ENCODE measurements around the gene NBEAL1. TPM values are rescaled to one million over a fixed set of nuclear protein-coding genes. Genes with fewer than 3 reads are reported as not detected.

The NBEAL1 gene
- total RNA-seq, 1 experiment from 2014 or later: 17.0 TPM

DNA sequence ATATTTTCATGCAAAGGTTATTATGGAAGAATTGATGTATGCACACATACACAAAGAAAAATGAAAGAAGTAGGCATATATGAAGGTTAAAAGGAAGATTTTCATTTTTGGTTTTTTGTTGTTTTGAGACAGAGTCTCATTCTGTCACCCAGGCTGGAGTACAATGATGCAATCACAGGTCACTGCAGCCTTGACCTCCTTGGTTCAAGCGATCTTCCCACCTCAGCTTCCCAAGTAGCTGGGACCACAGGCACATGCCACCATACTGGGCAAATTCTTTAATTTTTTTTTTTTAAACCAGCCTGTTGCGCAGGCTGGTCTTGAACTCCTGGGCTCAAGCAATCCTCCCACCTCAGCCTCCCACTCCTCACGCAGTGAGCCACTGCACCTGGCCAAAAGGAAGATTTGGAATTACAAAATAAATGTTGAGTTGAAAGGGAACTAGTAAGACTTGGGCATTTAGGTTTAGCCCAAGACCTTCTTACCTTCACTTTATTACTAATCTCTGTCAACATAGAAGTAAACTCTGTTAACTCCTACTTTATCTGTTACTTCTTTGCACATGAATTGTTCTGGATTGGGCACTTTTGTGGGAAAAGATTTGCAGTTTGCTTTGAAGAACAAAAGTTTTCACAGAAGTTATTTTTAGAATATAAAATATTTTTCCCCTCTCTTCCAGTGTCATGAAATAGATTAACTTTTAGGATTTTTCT lies 31.7 kb upstream of the NBEAL1 start:
- ChIA-PET CTCF (no interaction called here), RAD21 (ENCODE audit: low non-redundant PET in 1 of 2, low total read pairs in 2 of 2, uncharacterized antibody in 2 of 2, unreplicated experiment in 2 of 2) (no interaction called here), POLR2A (no interaction called here)
- no peaks in the 10 kb centered on the region for H3K36me3 ChIP-seq (ENCODE audit: control insufficient read depth in 1 of 2, insufficient read depth in 2 of 2, low read length in 2 of 2)
- no TSS peak for BruUV-seq (replicated peaks)
- no peaks in the 10 kb centered on the region; the same call in 1 of the 2 replicates for H3K9me2 ChIP-seq (ENCODE audit: insufficient read depth)
- no peaks in the 10 kb centered on the region for H3K9me3 ChIP-seq (ENCODE audit: control insufficient read depth in 1 of 2, insufficient read depth in 1 of 2, low read depth in 1 of 2, low read length in 2 of 2)
- no peak for DNase-seq (ENCODE audit: low read depth, low spot score)
- intact Hi-C loops (cut with micrococcal nuclease): no loop called here
- H3K27ac ChIP-seq (ENCODE audit: low read depth, low read length): no peak overlapping the region
- no peak for ATAC-seq
- H3K79me2 ChIP-seq (ENCODE audit: insufficient read depth, low read length): no peaks in the 10 kb centered on the region
- H3K4me3 ChIP-seq (replicated peaks in 1 of 2; ENCODE audit: low read depth in 1 of 2, low read length in 2 of 2): no peak overlapping the region
- H4K20me1 ChIP-seq (ENCODE audit: insufficient read depth): no peaks in the 10 kb centered on the region
- TF ChIP-seq, protein P1, sequence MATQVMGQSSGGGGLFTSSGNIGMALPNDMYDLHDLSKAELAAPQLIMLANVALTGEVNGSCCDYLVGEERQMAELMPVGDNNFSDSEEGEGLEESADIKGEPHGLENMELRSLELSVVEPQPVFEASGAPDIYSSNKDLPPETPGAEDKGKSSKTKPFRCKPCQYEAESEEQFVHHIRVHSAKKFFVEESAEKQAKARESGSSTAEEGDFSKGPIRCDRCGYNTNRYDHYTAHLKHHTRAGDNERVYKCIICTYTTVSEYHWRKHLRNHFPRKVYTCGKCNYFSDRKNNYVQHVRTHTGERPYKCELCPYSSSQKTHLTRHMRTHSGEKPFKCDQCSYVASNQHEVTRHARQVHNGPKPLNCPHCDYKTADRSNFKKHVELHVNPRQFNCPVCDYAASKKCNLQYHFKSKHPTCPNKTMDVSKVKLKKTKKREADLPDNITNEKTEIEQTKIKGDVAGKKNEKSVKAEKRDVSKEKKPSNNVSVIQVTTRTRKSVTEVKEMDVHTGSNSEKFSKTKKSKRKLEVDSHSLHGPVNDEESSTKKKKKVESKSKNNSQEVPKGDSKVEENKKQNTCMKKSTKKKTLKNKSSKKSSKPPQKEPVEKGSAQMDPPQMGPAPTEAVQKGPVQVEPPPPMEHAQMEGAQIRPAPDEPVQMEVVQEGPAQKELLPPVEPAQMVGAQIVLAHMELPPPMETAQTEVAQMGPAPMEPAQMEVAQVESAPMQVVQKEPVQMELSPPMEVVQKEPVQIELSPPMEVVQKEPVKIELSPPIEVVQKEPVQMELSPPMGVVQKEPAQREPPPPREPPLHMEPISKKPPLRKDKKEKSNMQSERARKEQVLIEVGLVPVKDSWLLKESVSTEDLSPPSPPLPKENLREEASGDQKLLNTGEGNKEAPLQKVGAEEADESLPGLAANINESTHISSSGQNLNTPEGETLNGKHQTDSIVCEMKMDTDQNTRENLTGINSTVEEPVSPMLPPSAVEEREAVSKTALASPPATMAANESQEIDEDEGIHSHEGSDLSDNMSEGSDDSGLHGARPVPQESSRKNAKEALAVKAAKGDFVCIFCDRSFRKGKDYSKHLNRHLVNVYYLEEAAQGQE (IDR thresholded peaks at IDR 0.05; ENCODE audit: low read depth): no peak
- no peak for TF ChIP-seq EZH2 (IDR thresholded peaks at IDR 0.05)
- no peak for TF ChIP-seq FOSL1 (IDR thresholded peaks at IDR 0.05; ENCODE audit: low read depth)
- TF ChIP-seq YY1 (IDR thresholded peaks at IDR 0.05; ENCODE audit: extremely low read depth, insufficient replicate concordance, low read depth, low read length): no peak
- no peak for TF ChIP-seq SIN3A (IDR thresholded peaks at IDR 0.05; ENCODE audit: low read depth)
- TF ChIP-seq, protein P2, sequence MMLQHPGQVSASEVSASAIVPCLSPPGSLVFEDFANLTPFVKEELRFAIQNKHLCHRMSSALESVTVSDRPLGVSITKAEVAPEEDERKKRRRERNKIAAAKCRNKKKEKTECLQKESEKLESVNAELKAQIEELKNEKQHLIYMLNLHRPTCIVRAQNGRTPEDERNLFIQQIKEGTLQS (IDR thresholded peaks at IDR 0.05): no peak
- no peak for TF ChIP-seq ELF1 (IDR thresholded peaks at IDR 0.05; ENCODE audit: borderline replicate concordance, low read depth)
- TF ChIP-seq POLR2A (IDR thresholded peaks at IDR 0.05; ENCODE audit: borderline replicate concordance, extremely low read depth, insufficient read depth, insufficient read length): no peak
- TF ChIP-seq ZFX (IDR thresholded peaks at IDR 0.05): no peak
- no peak for TF ChIP-seq RAD21 (IDR thresholded peaks at IDR 0.05; ENCODE audit: low read depth)
- TF ChIP-seq JUND (IDR thresholded peaks at IDR 0.05): no peak
- TF ChIP-seq CEBPB (IDR thresholded peaks at IDR 0.05; ENCODE audit: low read depth): no peak
- no peak for TF ChIP-seq SP1 (IDR thresholded peaks at IDR 0.05; ENCODE audit: low read depth)
- no peak for TF ChIP-seq CBX3 (IDR thresholded peaks at IDR 0.05; ENCODE audit: low read depth)
- TF ChIP-seq, protein P3, sequence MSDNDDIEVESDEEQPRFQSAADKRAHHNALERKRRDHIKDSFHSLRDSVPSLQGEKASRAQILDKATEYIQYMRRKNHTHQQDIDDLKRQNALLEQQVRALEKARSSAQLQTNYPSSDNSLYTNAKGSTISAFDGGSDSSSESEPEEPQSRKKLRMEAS (IDR thresholded peaks at IDR 0.05): no peak
- no peaks in the 10 kb centered on the region for H3K27me3 ChIP-seq (ENCODE audit: insufficient read depth, low read length)
- no peak overlapping the region for H3K9ac ChIP-seq (ENCODE audit: low read length)
- H3K4me2 ChIP-seq (ENCODE audit: low read length): no peak overlapping the region
- no peak overlapping the region for H2AFZ ChIP-seq (ENCODE audit: low read depth, low read length, poor library complexity, severe bottlenecking)
- no peaks in the 10 kb centered on the region for H3K4me1 ChIP-seq (ENCODE audit: control insufficient read depth in 1 of 2, insufficient read depth in 2 of 2, low read length in 2 of 2)

Measured in HCT116 (cell line).